Right atrium auricular region (tissue), 2 donors: Measurements from ENCODE around the gene CHRNA4. TPM values are rescaled to one million over a fixed set of nuclear protein-coding genes. Genes with fewer than 3 reads are reported as not detected.

Source experiments
- DNase-seq: peaks from one replicate; pipeline ENCODE4 v3.0.0-alpha.2; 2019; ENCODE audit warnings: low spot score
- H3K27ac ChIP-seq, 2 donors: fragments of 200-600 bp; sonication (generic); 1 replicate in 1 of 2; 2 replicates in 1 of 2; pipeline ENCODE4 v1.5.1; 2016 to 2019
- H3K27me3 ChIP-seq, 2 donors: fragments of 200-600 bp; sonication (generic); one replicate each; pipeline versions ENCODE4 v1.5.1 to v1.6.0; 2017 to 2019
- H3K36me3 ChIP-seq: fragments of 200-600 bp; sonication (generic); one replicate; pipeline ENCODE4 v1.5.1; 2016
- H3K4me1 ChIP-seq, 2 donors: fragments of 200-600 bp; sonication (generic); one replicate each; pipeline versions ENCODE4 v1.5.1 to v1.6.0; 2017 to 2019
- H3K4me3 ChIP-seq, 2 donors: fragments of 200-600 bp; sonication (generic); 1 replicate in 1 of 2; 2 replicates in 1 of 2; pipeline ENCODE4 v1.5.1; 2017 to 2019; ENCODE audit warnings: mild to moderate bottlenecking in 1 of 2, moderate library complexity in 1 of 2
- H3K9me3 ChIP-seq, 2 donors: fragments of 200-600 bp; sonication (generic); one replicate each; pipeline ENCODE4 v1.5.1; 2019
- CTCF ChIP-seq, 2 donors: fragments of 200-600 bp; sonication (generic); IDR thresholded peaks; one replicate each; pipeline ENCODE4 v1.5.1; 2019; ENCODE audit warnings: antibody characterized with exemption in 2 of 2
- total RNA-seq, 2 donors: library from RNA; depleted of rRNA; stranded (reverse); fragments of >200 nt; gene quantifications; one replicate each; pipeline ENCODE4 v1.1.0, GENCODE V29; 2016

The CHRNA4 gene
- total RNA-seq, 2 donors from 2014 or later: not detected

GRCh38 chr20:63372971-63373885 is 12.1 kb upstream of the CHRNA4 start:
- no peaks in the 10 kb centered on the region for H3K36me3 ChIP-seq
- peaks cover 0 to 7% of the 10 kb centered on the region in 2 donors for H3K27me3 ChIP-seq
- no peak overlapping the region for H3K4me3 ChIP-seq
- no peak for DNase-seq
- H3K4me1 ChIP-seq: peaks cover 0 to 22% of the 10 kb centered on the region in 2 donors
- no peaks in the 10 kb centered on the region for H3K9me3 ChIP-seq
- no peak for TF ChIP-seq CTCF (IDR thresholded peaks at IDR 0.05)
- H3K27ac ChIP-seq: no peak overlapping the region

GRCh38 chr20:63371291-63371865 is 10.2 kb upstream of the CHRNA4 start:
- peak overlapping the region in 1 of 2 donors; percentile 35 for H3K27ac ChIP-seq
- H3K4me1 ChIP-seq: peaks cover 0 to 22% of the 10 kb centered on the region in 2 donors
- no peaks in the 10 kb centered on the region for H3K36me3 ChIP-seq
- no peak overlapping the region for H3K4me3 ChIP-seq
- no peaks in the 10 kb centered on the region for H3K9me3 ChIP-seq
- no peaks in the 10 kb centered on the region for H3K27me3 ChIP-seq
- TF ChIP-seq CTCF (IDR thresholded peaks at IDR 0.05): no peak
- DNase-seq: no peak

- Histone ChIP-seq H3K9me3 (no peaks in the 10 kb centered on the region), H3K4me1 (peaks cover 0 to 22% of the 10 kb centered on the region in 2 donors), H3K27me3 (no peaks in the 10 kb centered on the region), H3K27ac (peak overlapping the region in 1 of 2 donors; percentile 35), H3K36me3 (no peaks in the 10 kb centered on the region), H3K4me3 (no peak overlapping the region)
- no peak for TF ChIP-seq CTCF (IDR thresholded peaks at IDR 0.05)
- no peak for DNase-seq
These were observed 9.6 kb upstream of the CHRNA4 start for GRCh38 chr20:63370618-63371187.

- no peak for TF ChIP-seq CTCF (IDR thresholded peaks at IDR 0.05)
- Histone ChIP-seq H3K36me3 (no peaks in the 10 kb centered on the region), H3K27me3 (no peaks in the 10 kb centered on the region), H3K4me1 (peaks cover 0 to 22% of the 10 kb centered on the region in 2 donors), H3K4me3 (no peak overlapping the region), H3K9me3 (no peaks in the 10 kb centered on the region), H3K27ac (peak overlapping the region in 1 of 2 donors; percentile 35)
- DNase-seq: no peak
These were observed 8.8 kb upstream of the CHRNA4 start for GRCh38 chr20:63369724-63370617.

GRCh38 chr20:63369024-63369530 is 7.9 kb upstream of the CHRNA4 start:
- no peak for DNase-seq
- Histone ChIP-seq H3K4me1 (peaks cover 0 to 22% of the 10 kb centered on the region in 2 donors), H3K4me3 (no peak overlapping the region), H3K9me3 (no peaks in the 10 kb centered on the region), H3K36me3 (no peaks in the 10 kb centered on the region), H3K27ac (no peak overlapping the region), H3K27me3 (no peaks in the 10 kb centered on the region)
- no peak for TF ChIP-seq CTCF (IDR thresholded peaks at IDR 0.05)
